Activated T-cell treated with anti-CD3 and anti-CD28 coated beads for 1 hour (primary cell): ENCODE data around the gene TMEM170A.
"Not testable (repeated sequence)": the region's sequence is repeated elsewhere in the genome, so short reads cannot be mapped to it uniquely, and the experiment has no call there.

Source experiments
- DNase-seq: peaks from one replicate; pipeline ENCODE4 v3.0.0-alpha.2; 2020; ENCODE audit warnings: low read depth

Gene TMEM170A

DNA sequence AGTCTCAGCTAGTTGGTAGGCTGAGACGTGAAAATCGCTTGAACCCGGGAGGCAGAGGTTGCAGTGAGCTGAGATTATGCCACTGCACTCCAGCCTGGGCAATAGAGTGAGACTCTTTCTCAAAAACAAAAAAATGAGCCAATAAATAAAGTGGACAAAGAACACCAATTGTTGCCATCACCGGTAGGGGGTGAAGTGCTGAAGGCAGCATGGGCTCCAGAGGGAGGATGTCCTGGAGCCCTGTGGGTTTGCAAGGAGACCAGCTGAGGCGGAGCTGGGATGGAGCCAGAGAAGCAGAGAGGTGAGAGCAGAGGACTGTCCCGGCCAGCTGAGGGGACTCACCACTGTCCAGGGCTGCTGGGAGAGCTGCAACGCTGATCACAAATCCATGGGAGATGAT is 17.0 kb upstream of the TMEM170A start:
- no peak for DNase-seq

DNA sequence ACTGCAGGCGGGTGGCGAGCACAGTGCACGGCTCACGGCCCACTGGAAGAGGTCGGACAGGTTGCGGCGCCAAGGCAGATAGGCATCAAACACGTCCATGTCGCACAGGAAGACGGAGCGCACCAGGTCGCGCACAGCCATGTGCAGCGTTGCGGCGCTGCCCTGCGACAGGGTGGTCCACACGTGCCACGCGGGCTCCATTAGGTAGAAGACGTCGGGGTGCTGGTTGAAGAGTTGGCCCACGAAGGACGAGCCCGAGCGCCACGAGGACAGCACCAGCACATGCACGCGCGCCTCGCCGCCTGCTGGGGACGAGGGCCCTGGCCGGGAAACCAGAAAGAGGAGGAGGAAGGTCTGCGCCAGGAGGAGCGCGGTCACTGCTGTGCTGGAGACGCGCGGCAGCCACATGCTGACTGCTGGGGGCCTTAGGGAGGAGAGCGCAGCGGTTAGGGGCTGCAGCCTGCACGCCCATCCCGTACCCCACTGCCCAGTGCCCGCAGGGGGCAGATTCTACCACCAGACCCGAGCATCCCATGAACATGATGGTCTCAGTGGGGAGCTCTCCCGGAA is 15.0 kb upstream of the TMEM170A start:
- DNase-seq: no peak

DNA sequence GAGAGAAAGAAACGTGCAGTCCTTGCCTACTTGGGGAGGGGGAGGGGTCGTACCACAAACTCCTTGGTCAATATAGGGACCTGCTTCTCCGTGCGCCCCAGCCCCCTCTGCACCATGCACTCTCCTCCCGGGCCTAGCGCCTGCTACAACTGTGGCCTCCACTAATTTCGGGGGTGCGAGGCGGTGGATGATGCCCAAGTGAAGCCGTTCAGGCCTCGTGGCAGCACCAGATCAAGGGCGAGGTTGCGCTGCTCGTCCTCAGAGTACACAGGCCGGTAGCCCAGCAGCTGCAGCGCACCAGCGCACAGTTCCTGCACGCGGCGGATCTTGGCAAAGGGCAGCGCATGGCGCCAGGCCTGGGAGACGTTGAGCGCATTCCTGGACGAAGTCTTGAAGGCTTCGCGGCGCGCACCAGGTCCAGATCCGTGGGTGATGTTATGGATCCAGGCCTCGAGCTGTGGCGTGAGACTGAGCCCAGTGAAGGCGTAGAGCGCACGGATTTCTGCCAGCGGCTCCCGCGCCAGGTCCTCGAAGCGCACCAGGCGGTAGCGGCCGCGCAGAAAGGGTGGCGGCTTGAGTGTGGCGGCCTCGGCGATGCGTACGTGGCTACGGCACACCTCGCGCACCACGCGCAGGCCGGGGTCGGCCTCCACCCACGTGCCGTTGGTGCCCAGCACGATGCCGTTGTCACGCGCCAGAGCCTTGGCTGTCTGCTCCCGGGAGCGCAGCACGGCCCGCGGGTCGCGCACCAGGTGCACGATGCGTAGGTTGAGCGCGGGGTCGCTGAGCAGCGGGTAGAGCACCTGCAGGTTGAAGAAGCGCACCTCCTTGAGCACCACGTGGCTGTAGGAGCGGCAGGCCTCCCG is 14.2 kb upstream of the TMEM170A start:
- DNase-seq: no peak

DNA sequence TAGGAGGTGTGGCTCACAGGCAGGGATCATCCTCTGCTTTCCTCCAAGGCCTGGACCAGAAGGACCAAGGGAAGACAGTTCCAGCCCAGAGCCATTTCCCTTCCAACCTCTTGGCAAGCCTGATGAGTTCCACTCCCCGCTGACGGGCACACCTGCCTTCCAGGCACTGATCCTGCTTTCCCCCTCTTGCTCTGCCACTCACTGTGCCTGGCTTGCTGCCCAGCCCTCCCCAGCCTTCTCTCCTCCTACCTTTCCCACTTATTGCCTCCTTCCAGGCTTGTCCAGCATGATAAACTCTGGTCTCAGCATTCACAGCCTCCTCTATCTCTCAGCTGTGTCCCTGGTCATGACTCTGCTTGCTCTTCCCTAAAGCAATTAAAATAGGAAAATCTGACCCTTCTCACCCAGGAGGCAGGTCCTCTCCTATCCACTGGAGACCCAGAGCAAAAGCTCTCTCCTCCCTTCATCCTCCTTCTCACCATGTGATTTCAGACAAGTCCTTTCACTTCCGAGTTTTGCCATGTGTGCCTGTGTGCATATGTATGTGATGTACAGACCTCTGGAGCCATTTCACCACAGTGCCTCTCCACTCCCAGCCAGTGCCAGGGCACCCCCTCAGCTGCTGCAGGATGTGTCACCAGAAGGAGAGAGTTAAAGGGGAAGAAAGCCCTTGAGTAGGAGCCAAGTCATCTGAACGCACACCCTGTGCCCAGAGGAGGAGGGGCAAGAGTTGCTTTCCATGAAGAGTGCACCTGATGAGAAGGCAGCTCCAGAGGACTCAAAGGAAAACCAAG is 13.4 kb upstream of the TMEM170A start:
- DNase-seq: no peak

DNA sequence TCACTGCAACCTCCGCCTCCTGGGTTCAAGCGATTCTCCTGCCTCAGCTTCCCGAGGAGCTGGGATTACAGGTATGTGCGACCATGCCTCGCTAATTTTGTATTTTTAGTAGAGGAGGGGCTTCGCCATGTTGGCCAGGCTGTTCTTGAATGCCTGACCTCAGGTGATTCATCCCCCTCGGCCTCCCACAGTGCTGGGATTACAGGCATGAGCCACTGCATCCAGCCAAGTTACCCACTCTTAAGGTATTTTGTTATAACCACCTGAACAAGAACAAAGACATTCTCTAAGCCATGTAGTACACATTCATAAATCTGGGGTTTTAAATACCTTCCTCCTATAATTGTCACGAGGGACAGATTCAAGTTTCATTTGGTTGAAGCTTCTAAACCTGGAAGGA is 12.3 kb upstream of the TMEM170A start:
- no peak for DNase-seq

DNA sequence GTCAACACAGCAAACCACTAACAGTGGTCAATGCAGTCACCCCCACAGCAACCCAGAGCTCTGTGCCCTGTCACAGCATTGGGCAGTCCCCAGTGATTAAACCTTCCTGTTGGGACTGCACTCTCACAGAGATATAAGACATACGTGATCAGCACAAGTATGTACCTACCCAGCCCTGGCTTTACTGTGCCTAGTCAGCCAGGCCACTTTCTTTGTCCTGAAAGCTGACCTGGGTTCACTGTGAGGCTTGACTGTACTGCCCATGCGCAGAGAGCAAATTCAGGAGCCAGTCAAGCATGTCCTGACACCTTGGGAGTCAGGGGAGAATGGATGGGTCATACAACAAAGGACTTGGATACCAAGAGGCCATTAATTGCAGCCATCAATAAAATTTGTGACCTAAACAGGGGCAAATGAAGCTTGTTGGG is 10.9 kb upstream of the TMEM170A start:
- DNase-seq: no peak

DNA sequence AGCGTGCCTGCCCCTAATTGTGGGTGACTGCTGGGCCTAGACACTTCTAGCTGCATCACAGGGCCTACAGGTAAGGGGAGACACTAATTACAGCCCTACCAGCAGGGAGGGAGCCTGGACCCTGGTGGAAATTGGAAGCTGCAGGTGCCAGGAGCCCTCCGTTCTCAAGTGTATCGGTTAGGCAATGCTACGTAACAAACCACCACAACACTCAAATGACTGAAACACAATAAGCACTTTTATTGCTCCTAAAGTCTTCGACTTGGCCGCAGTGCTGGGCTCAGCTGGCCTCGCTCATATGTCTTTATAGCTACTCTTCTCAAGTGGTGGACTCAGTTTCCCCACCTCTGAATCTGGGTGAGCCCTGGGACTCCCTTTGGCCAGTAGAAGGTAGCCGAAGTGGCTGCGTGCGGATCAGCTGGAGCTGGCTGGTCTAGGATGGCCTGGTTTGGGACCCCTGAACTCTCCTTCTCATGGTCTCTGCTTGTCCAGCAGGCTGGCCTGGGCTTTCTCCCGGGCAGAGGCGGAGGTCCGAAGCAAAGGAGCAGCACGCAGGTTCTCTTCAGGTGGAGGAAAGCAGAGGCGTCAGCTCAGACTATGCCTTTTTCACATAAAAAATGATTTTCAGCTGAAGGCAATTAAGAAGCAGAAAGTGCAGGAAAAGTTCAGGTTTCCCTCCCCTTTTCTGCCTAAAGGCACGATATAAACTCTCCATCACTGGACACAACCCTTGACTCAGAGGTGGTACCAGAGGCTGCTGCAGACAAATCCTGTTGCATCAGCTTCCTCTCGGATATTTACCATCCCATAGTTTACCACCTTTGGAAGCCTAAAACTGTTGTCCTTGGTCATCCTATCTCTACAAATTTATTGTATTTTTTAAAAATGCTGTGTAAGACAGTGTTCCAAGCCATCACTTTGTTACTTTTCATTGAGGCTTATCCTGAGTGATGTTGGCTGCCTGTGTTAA is 8.7 kb upstream of the TMEM170A start:
- DNase-seq: no peak

DNA sequence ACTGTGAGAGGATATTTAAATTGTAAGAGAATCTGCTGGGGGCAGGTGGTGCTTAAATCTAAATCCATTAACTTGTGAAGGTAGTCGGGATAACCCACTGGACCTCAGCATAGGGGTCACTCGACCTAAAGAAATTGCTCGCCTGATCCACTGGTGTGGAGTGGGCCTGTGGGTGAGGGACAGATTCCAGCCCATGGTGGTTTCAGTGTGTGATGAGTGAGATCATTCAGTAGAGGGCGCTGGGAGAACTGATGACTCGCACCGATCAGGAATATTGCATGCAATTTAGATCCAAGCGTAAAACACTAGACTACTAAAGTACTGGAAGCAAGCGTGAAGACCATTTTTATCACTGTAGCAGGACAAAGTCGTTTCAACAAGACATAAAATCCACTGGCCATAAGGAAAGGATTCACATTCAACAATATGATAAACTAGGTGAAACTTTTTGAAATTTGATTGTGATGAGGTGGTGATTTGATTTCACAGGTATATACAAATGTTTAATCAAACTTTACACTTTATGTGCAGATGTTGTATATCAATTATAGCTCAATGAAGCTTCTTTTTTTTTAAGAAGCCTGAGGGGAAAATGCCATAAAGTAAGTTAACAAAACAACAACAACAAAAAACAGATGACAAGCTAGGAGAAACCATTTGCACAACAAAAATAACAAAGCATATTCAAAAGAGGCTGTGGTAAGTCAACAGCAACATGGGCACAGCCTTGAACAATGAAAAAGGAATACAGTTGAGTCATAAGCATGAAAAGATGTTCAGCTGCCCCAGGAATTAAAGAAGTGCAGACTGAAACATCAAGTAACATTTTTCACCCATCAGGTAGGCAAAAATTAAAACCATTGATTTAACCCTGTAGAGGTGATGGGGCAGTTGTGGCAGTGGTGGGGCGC is 7.5 kb upstream of the TMEM170A start:
- DNase-seq: no peak

DNA sequence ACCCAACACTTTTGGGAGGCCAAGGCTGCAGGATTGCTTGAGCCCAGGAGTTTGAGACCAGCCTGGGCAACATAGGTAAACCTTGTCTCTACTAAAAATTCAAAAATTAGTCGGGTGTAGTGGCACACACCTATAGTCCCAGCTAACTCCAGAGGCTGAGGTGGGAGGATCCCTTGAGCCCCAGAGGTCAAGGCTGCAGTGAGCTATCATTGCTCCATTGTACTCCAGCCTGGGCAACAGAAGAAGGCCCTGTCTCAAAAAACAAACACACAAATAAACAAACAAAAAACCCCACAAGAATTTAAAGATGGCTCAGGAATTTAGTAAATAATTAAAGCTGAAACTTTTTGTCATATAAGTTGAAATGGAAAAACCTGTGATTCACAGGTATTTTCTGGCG is 2.3 kb upstream of the TMEM170A start:
- DNase-seq: no peak

DNA sequence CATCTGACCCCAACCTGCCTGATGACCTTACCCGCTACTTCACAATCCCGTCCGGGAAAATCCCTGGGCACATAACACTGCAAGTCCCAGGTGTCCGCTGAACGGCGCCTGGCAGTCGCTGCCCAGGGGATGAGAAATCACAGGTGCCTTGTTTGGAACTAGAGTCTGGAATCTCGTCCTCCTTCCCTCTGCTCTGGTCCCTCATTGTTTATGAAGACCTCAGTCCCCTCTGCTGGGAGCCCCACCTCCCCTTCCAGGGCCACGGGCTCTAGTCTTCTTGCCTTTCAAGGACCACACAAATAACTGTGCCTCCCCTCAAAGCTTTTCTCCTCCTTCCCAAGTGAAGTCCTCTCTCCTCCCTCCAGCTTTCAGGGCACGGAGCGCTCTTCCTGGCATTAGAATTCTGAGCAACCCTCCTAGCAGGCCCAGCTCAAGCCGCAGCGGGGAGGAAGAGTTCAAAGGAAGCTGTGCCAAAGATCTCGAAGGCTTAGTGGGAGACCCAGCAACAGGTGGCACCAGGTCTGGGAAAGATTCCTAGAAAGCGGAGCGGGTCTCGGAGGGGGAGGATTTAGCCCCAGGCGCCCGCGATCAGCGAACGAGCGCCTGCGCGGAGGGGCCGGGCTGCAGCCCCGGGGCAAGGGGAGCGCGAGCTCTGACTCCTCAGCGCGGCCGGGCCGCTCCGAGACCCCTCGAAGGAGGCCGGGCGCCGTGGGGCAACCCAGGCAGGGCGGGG is 934 bp downstream of the TMEM170A start:
- not testable (repeated sequence) for DNase-seq

DNA sequence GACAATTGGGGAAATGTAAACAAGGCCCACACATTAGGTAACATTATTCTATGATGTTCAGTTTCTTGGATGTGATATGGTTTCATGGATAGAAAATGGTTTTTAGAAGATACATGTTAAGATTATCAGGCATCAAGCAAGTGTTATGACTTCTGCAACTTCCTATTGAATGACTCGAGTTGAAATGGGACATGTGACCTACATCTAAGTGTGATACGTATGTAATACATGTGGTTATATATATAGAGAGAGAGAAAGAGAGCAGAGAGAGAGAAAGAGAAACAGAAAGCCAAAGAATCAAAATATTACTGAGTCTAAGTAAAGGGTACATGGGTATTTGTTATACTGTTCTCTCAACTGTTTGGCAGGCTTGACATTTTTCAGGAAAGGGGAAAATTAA is 1.7 kb downstream of the TMEM170A start:
- DNase-seq: no peak

DNA sequence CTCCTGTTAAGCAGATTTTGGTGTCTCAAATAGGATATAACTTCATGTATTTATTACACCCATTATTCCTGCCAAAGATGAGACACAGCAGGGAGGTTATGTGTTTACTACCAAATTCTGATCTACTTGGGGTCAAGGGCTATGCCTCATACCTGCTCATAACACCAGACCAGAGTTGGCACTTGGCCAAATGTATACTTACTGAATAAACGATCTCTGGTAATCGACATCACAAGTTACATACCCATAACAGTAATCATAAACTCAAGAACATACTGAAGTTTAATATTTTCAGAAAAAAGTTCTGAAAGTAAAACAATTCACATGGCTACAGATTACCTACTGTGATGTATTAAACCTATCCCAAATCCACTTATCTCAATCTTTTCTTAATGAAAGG is 2.9 kb downstream of the TMEM170A start:
- DNase-seq: no peak

DNA sequence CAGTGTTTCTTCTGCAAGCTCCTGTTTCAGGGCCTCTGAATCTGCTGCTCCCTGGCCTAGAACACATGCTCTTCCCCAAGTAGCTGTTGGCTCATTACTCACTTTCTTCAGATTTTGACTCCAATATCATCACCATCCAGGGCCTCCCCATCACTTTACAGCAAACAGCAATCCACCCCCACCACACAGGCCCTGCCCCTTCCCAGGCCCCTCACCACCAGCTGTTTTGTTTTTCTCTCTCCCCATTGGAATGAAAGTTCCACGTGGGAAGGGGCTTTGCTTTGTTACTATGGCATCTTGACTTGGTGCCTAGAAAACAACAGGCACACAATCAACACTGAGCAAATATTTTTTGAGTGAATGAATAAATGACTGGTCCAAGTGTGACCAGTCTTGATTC is 4.0 kb downstream of the TMEM170A start:
- no peak for DNase-seq

DNA sequence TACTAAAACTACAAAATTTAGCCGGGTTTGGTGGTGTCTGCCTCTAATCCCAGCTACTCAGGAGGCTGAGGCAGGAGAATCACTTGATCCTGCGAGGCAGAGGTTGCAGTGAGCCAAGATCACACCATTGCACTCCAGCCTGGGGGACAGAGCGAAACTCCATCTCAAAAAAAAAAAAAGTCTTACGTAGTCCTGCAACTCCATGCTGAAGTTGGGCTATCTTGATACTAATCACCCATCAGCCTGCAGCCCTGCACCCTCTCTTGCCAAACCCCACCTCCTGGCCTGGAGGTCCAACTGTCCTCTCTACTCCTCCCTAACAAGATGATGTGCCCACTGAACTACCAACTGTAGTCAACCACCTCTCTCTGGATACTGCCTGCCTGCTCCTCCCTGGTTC is 4.8 kb downstream of the TMEM170A start:
- DNase-seq: no peak

DNA sequence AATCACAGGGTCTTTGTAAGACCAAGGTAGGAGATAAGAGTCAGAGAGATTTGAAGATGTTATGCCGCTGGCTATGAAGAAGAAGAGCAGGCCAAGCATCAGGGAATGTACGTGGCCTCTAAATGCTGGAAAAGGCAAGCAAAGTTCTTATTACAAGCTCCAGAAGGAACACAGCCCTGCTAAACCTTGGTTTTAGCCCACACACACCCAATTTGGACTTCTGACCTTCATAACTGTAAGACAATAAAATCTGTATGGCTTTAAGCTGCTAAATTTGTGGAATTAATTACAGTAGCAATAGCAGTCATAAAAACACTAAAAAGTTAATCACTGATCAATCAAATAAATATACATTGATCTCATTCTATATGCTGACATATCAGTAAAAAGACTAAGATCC is 6.0 kb downstream of the TMEM170A start:
- DNase-seq: no peak

DNA sequence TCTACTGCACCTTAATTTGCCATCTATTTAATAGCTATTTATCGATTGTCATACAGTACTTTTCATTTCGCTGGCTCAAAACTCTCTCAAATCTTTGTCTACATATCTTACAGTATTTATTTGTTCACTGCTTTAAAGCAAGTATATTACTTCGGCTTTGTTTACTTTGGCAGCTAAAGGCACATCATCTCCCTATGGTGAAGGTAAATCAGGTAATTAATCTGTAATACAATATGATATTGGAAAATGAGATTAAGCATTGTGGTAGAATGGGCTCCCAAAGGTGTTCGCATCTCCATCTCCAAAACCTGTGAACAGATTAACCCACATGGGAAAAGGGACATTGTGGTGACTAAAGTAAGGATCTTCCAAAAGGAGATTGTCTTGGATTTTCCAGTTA is 6.5 kb downstream of the TMEM170A start:
- no peak for DNase-seq

DNA sequence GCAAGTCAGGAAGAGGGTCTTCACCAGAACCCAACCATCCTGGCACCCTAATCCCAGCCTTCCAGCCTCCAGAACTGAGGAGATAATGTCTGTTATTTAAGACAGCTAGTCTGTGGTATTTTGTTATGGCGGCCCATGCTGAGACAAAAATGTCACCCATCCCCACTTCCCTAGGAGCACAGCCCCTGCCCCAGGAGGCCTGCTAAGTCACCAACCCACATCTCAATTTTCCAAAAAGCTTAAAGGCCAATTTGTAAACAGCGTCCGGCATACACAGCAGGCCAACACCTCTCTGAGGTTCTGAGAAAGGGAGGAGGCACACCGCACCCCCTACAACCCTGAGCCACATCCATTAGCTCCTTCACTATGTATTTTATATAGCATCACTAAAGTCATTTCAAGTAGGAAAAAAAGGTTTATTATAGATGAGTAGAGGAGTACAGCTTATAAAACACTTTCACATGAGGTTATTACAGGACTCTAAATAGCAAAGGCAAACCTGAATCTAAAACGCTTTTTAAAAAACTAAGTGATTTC is 6.9 kb downstream of the TMEM170A start:
- no peak for DNase-seq

DNA sequence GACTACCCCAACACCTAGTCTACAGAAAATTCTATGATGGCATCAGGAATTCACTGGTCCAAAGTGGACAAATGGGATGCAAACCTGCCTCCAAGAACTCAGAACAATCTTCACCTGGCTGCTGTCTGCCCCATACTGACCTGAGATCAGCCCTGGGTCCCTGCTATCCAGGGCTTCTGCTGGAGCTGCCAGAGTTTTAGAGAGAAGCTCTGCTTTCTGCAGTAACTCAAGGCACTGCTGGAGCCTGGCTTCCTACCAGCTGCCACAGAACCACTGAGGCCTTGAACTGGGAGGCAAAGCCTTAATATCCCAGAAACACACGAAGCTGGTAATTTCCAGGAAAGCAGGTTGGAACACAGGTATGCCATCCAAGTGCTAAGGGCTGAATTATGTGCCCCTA is 7.5 kb downstream of the TMEM170A start:
- no peak for DNase-seq

DNA sequence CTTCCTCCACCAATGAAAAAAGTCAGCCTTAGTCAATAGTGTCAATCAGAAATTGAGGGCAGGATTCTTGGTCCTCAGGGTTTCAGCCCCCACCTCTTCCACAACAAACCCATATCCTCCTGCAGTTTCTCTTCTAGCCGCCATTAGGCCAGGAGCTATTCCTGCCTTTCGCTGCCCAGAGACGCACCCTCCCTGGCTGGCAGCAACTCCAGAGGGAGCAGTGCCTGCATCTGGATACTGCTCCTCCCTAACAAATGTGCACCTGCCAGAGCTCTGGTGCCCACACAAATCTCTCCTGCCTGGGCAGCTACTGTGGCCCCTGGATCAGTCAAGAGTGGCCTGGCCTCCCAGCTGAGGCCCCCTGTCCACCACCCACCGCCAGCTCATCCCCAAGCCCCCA is 8.0 kb downstream of the TMEM170A start:
- not testable (repeated sequence) for DNase-seq

DNA sequence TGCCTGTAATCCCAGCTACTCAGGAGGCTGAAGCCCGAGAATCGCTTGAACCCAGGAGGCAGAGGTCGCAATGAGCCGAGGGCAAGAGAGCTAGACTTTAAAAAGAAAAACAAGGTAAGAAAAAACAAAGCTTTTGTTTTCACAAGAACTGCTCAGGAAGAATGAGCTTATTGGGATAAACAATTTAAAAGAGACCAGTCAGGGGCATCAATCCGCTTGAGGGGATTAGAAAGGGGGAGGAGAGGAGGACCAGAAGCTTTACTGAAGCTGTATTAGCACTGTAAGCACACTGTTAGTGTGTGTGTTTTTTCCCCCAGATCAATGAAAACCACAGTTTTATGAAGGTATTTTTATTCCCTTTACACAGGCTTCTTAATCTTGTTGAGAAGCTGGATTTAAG is 8.8 kb downstream of the TMEM170A start:
- no peak for DNase-seq
